ENCODE results near the gene MDH2. TPM values are rescaled to one million over a fixed set of nuclear protein-coding genes. Genes with fewer than 3 reads are reported as not detected.
"Not testable (repeated sequence)": the region's sequence is repeated elsewhere in the genome, so short reads cannot be mapped to it uniquely, and the experiment has no call there.

Gene MDH2
- total and polyA plus RNA-seq, 8 donors = 138 to 180 (median 156) TPM

- ATAC-seq (no peak), DNase-seq (no peak)
- no peaks in the 10 kb centered on the region for H3K27me3 ChIP-seq
- no peak for TF ChIP-seq CTCF (IDR thresholded peaks at IDR 0.05)
- H3K4me1 ChIP-seq = no peaks in the 10 kb centered on the region
- no peaks in the 10 kb centered on the region for H3K36me3 ChIP-seq
- H3K27ac ChIP-seq = no peak overlapping the region
- no peaks in the 10 kb centered on the region for H3K9me3 ChIP-seq
- intact Hi-C loops (cut with DNase I) = no loop called here
- no peak overlapping the region for H3K4me3 ChIP-seq
Measured at GRCh38 chr7:76106893-76107292, 59.0 kb downstream of the MDH2 start.

GRCh38 chr7:76108540-76109233 is 60.8 kb downstream of the MDH2 start:
- Histone ChIP-seq H3K9me3 (no peaks in the 10 kb centered on the region), H3K36me3 (no peaks in the 10 kb centered on the region), H3K4me3 (no peak overlapping the region), H3K27ac (peak overlapping the region in 1 of 2 donors; percentile 44), H3K4me1 (no peaks in the 10 kb centered on the region), H3K27me3 (no peaks in the 10 kb centered on the region)
- no peak for TF ChIP-seq CTCF (IDR thresholded peaks at IDR 0.05)
- DNase-seq (peak in 2 of 4 donors; percentile 16 to 62), ATAC-seq (peak; percentile 98)
- intact Hi-C loops (cut with DNase I) = no loop called here

- H3K9me3 ChIP-seq; H3K36me3 ChIP-seq; ATAC-seq; H3K4me3 ChIP-seq; DNase-seq; H3K27me3 ChIP-seq; H3K4me1 ChIP-seq; H3K27ac ChIP-seq; intact Hi-C loops (cut with DNase I): not testable (repeated sequence)
Measured at GRCh38 chr7:76113042-76113630, 65.2 kb downstream of the MDH2 start.

GRCh38 chr7:76114742-76115141 is 66.8 kb downstream of the MDH2 start:
- DNase-seq; H3K36me3 ChIP-seq; H3K4me3 ChIP-seq; H3K27ac ChIP-seq; ATAC-seq; H3K9me3 ChIP-seq; H3K4me1 ChIP-seq; H3K27me3 ChIP-seq; intact Hi-C loops (cut with DNase I): not testable (repeated sequence)

Other genes starting within 250 kb of the MDH2 start
- gene CCL24, start 234.3 kb upstream of the MDH2 start, total RNA-seq = 1 to 10 TPM; 1.7 to 3.3 TPM
- 1 to 10 TPM in 1 of 6 donors, under 1 TPM in 2, not detected in 3; 0.38 to 1.2 (median 0.54) TPM for gene CCL24, start 234.3 kb upstream of the MDH2 start, polyA plus RNA-seq (ENCODE audit: insufficient read length in 6 of 6)
- gene RHBDD2, start 169.1 kb upstream of the MDH2 start, total RNA-seq = 10 to 100 TPM; 62.4 to 69.0 TPM
- 10 to 100 TPM; 38.4 to 58.7 (median 44.0) TPM for gene RHBDD2, start 169.1 kb upstream of the MDH2 start, polyA plus RNA-seq (ENCODE audit: insufficient read length in 6 of 6)
- gene POR, start 133.0 kb upstream of the MDH2 start, total RNA-seq = 100 to 1,000 TPM; 206 to 210 TPM
- gene POR, start 133.0 kb upstream of the MDH2 start, polyA plus RNA-seq (ENCODE audit: insufficient read length in 6 of 6) = 10 to 100 TPM; 41.4 to 61.2 (median 51.4) TPM
- 10 to 100 TPM; 32.3 to 50.4 TPM for gene TMEM120A, start 53.5 kb upstream of the MDH2 start, total RNA-seq
- gene TMEM120A, start 53.5 kb upstream of the MDH2 start, polyA plus RNA-seq (ENCODE audit: insufficient read length in 6 of 6) = 10 to 100 TPM; 32.9 to 40.9 (median 38.4) TPM
- gene STYXL1, start 106 bp upstream of the MDH2 start, total RNA-seq = 10 to 100 TPM; 32.4 to 39.7 TPM
- 10 to 100 TPM; 33.3 to 49.5 (median 37.7) TPM for gene STYXL1, start 106 bp upstream of the MDH2 start, polyA plus RNA-seq (ENCODE audit: insufficient read length in 6 of 6)
- gene SRRM3, start 153.8 kb downstream of the MDH2 start, total RNA-seq = 1 to 10 TPM in 1 of 2 donors, under 1 TPM in 1; 0.94 to 2.0 TPM
- gene SRRM3, start 153.8 kb downstream of the MDH2 start, polyA plus RNA-seq (ENCODE audit: insufficient read length in 6 of 6) = under 1 TPM; 0.27 to 0.71 (median 0.57) TPM

Data from left lung (tissue), 10 donors.